Nephron (organoid): ENCODE results near the gene PIGU.

ENCODE experiments used
- H3K27ac Mint-ChIP-seq, 3 experiments: 2 replicates each; pipeline ENCODE4 v1.8.0; 2020; ENCODE audit warnings: mixed read lengths in 3 of 3, mild to moderate bottlenecking in 2 of 3, moderate library complexity in 1 of 3
- H3K27me3 Mint-ChIP-seq: 2 replicates; pipeline ENCODE4 v1.8.0; 2021; ENCODE audit warnings: low read depth, mild to moderate bottlenecking, moderate library complexity, mixed read lengths
- H3K36me3 Mint-ChIP-seq: 2 replicates; pipeline ENCODE4 v1.8.0; 2020; ENCODE audit warnings: low read depth, mixed read lengths
- H3K4me1 Mint-ChIP-seq: 2 replicates; pipeline ENCODE4 v1.8.0; 2020; ENCODE audit warnings: mixed read lengths
- H3K4me3 Mint-ChIP-seq, 3 experiments: 2 replicates each; pipeline ENCODE4 v1.8.0; 2020; ENCODE audit warnings: mild to moderate bottlenecking in 3 of 3, mixed read lengths in 3 of 3, moderate library complexity in 2 of 3
- H3K9me3 Mint-ChIP-seq: 2 replicates; pipeline ENCODE4 v1.8.0; 2020; ENCODE audit warnings: mixed read lengths
- TF ChIP-seq, protein P1 (sequence below), 3 experiments: fragments of 200-600 bp; sonication (generic); IDR thresholded peaks; one replicate each; pipeline ENCODE4 v1.5.0; 2021; ENCODE audit warnings: antibody characterized with exemption in 3 of 3; ENCODE audit not compliant: unreplicated experiment in 3 of 3

Gene PIGU

DNA sequence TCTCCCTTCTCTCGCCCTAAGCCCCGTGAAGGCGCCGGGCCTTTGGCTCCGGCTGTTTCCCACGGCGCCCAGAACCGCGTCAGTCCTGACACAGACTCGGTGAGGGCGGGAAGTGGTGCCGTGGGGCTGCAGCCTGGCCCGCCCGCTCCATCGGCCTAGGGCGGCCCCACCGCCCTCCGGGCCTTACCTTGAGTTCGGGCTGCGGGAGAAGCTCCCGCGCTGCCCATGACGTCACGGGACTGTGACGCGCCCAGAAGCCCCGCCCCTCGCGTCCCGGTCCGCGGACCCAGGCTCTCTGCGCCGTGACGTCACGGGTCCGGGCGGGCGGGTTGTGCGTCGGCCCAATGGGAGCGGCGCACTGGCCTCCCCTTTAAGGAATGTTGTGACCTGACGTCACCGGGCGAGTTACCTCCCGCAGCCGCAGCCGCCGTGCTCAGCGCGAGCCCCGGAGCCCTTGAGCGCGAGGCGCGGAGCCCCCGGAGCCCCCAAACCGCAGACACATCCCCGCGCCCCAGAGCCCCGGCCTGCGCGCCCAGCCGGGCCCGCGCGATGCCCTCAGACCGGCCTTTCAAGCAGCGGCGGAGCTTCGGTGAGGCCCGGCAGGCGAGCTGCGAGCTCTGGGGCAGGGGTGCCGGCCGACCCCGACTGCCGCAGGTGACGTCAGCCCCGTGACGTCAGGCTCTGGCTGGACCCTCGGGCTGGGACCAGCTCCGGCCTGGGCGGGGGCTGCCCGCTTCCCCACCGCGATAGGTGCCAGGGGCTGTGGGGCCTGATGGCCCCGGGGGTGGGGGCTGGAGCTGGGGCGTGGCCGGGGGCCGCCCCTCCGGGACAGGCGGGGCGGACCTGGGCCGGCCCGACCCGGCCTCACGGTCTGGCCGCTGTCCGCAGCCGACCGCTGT lies 118.3 kb downstream of the PIGU start, which contains the start of gene MAP1LC3A:
MAP1LC3A (plus strand) TSS at position 399 of the 899 bp plus-strand sequence; CDS start at position 550, 151 bp downstream.
- no peaks in the 10 kb centered on the region for H3K27me3 Mint-ChIP-seq
- H3K4me1 Mint-ChIP-seq: peaks cover 11% of the 10 kb centered on the region
- peak within 1 kb of the TSS in 2 of 3 experiments; percentile 44 to 88 for H3K27ac Mint-ChIP-seq
- peak within 1 kb of the TSS; percentile 82 to 88 (median 87) for H3K4me3 Mint-ChIP-seq
- H3K36me3 Mint-ChIP-seq: no peaks in the 10 kb centered on the region
- H3K9me3 Mint-ChIP-seq: no peaks in the 10 kb centered on the region
- TF ChIP-seq, protein P1, sequence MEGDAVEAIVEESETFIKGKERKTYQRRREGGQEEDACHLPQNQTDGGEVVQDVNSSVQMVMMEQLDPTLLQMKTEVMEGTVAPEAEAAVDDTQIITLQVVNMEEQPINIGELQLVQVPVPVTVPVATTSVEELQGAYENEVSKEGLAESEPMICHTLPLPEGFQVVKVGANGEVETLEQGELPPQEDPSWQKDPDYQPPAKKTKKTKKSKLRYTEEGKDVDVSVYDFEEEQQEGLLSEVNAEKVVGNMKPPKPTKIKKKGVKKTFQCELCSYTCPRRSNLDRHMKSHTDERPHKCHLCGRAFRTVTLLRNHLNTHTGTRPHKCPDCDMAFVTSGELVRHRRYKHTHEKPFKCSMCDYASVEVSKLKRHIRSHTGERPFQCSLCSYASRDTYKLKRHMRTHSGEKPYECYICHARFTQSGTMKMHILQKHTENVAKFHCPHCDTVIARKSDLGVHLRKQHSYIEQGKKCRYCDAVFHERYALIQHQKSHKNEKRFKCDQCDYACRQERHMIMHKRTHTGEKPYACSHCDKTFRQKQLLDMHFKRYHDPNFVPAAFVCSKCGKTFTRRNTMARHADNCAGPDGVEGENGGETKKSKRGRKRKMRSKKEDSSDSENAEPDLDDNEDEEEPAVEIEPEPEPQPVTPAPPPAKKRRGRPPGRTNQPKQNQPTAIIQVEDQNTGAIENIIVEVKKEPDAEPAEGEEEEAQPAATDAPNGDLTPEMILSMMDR (IDR thresholded peaks at IDR 0.05; ENCODE audit: unreplicated experiment in 3 of 3): no peak

DNA sequence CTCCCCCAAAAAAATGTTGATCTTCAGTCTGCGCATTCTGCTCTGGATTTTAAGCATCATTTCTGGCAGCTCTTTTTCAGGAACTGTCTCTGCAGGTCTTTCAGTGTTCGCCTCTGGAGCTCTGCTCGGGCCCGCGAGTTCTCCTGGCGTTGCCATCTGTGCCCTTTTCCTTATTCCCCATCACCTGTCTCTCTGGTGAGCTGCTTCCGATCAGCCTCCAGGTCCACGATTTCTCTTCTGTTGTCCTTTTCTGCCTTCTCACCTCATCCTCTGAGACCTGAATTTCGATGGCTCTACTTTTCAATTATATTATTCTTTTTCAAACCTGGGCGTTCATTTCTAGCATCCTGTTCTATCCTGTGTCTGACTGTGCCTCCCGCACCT lies 119.0 kb downstream of the PIGU start:
- H3K27me3 Mint-ChIP-seq: no peaks in the 10 kb centered on the region
- H3K4me3 Mint-ChIP-seq: peak overlapping the region; percentile 82 to 86 (median 83)
- no peaks in the 10 kb centered on the region for H3K9me3 Mint-ChIP-seq
- peaks cover 12% of the 10 kb centered on the region for H3K4me1 Mint-ChIP-seq
- peak overlapping the region in 1 of 3 experiments; percentile 67 for H3K27ac Mint-ChIP-seq
- no peaks in the 10 kb centered on the region for H3K36me3 Mint-ChIP-seq
- TF ChIP-seq, protein P1 (IDR thresholded peaks at IDR 0.05; ENCODE audit: unreplicated experiment in 3 of 3): no peak

DNA sequence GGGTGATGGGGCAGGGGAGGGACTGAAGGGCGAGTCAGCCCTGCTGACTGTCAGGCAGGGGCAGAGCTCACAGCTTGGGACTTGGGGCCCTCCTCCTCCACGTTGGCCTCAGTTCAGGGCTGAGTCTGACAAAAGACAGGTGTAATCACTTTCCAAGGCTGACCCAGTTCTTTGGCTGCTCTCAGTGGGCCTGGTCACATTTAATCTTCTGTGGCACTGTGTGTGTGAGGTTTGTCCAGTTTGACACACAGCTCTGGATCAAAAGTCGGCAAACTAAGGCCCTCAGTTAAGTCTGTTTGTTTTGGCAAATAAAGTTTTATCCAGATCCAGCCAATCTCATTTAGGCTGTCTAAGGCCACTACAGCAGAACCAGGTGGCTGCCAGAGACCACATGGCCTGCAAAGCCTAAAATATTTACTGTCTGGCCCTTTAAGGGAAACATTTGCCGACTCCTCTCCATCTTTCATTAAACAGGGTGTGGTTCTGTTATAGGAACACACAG lies 123.5 kb downstream of the PIGU start:
- H3K27ac Mint-ChIP-seq: no peak overlapping the region
- H3K4me1 Mint-ChIP-seq: peaks cover 12% of the 10 kb centered on the region
- no peaks in the 10 kb centered on the region for H3K9me3 Mint-ChIP-seq
- no peak overlapping the region for H3K4me3 Mint-ChIP-seq
- TF ChIP-seq, protein P1 (IDR thresholded peaks at IDR 0.05; ENCODE audit: unreplicated experiment in 3 of 3): no peak
- no peaks in the 10 kb centered on the region for H3K36me3 Mint-ChIP-seq
- no peaks in the 10 kb centered on the region for H3K27me3 Mint-ChIP-seq

DNA sequence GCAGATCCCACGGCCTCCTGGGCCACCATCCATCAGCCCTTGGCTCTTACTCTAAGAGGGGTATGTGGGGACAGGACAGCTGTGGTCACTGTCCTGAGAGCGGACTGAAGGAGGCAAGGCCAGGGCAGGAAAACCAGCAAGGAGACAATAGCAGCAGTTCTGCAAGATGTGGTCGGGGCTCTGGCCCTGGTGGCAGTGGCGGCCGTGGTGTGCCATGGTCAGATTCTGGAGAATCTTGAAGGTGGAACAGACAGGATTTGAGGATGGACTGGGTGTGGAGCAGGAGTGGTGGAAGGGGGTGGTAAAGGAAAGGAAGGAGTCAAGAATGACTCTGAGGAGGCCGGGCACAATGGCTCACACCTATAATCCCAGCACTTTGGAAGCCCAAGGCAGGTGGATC lies 124.3 kb downstream of the PIGU start:
- Mint-ChIP-seq H3K27ac (no peak overlapping the region), H3K36me3 (no peaks in the 10 kb centered on the region), H3K4me1 (peaks cover 6% of the 10 kb centered on the region), H3K9me3 (no peaks in the 10 kb centered on the region), H3K4me3 (no peak overlapping the region), H3K27me3 (no peaks in the 10 kb centered on the region)
- TF ChIP-seq, protein P1 (IDR thresholded peaks at IDR 0.05; ENCODE audit: unreplicated experiment in 3 of 3): no peak

DNA sequence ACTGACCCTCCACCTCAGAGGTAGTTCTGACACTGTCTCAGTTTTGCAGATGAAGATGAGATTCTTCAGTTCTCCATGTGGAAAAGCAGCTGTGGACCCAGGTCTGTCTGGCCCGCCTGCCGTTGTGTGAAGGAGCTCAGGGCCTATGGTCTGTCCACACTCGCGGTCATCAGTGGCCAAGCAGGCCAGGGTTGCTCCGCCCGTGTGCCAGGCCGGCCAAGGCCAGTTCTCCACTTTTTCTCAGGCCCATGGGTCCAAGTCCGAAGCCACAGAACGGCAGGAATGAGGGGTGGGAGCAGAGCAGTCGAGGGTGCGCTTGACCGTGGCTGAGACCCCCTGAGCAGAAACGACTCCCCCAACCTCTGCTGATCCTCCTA lies 127.0 kb downstream of the PIGU start:
- Mint-ChIP-seq H3K27ac (no peak overlapping the region), H3K4me3 (no peak overlapping the region), H3K27me3 (peaks cover 8% of the 10 kb centered on the region), H3K4me1 (peaks cover 11% of the 10 kb centered on the region), H3K36me3 (no peaks in the 10 kb centered on the region), H3K9me3 (no peaks in the 10 kb centered on the region)
- TF ChIP-seq, protein P1 (IDR thresholded peaks at IDR 0.05; ENCODE audit: unreplicated experiment in 3 of 3): no peak
